KMS-11 (cell line): ENCODE measurements around the gene SLC25A30.
"Not testable (repeated sequence)": the region's sequence is repeated elsewhere in the genome, so short reads cannot be mapped to it uniquely, and the experiment has no call there.

Source experiments
- H2AFZ ChIP-seq: fragments of 200-600 bp; sonication (generic); 2 replicates; pipeline ENCODE4 v1.6.1; 2016; ENCODE audit warnings: antibody characterized with exemption, mixed run types, low read depth
- H3K27ac ChIP-seq: fragments of 200-600 bp; sonication (generic); 2 replicates; pipeline ENCODE4 v1.6.1; 2016; ENCODE audit warnings: mild to moderate bottlenecking, mixed run types
- H3K27me3 ChIP-seq: fragments of 200-600 bp; sonication (generic); 2 replicates; pipeline ENCODE4 v1.6.1; 2017; ENCODE audit warnings: mild to moderate bottlenecking, low read depth, mixed run types, moderate library complexity; ENCODE audit not compliant: insufficient read depth
- H3K36me3 ChIP-seq: fragments of 200-600 bp; sonication (generic); 2 replicates; pipeline ENCODE4 v1.6.1; 2017; ENCODE audit warnings: mild to moderate bottlenecking, mixed run types; ENCODE audit not compliant: insufficient read depth
- H3K4me1 ChIP-seq: fragments of 200-600 bp; sonication (generic); 2 replicates; pipeline ENCODE4 v1.6.1; 2016; ENCODE audit warnings: mild to moderate bottlenecking, low read depth, mixed run types; ENCODE audit not compliant: poor library complexity, severe bottlenecking
- H3K4me2 ChIP-seq: fragments of 200-600 bp; sonication (generic); 2 replicates; pipeline ENCODE4 v1.7.0; 2016; ENCODE audit warnings: mild to moderate bottlenecking, mixed run types
- H3K4me3 ChIP-seq: fragments of 200-600 bp; sonication (generic); IDR thresholded peaks from 2 replicates; pipeline ENCODE4 v1.6.1; 2017; ENCODE audit warnings: low read depth, low read length, mixed read lengths; ENCODE audit not compliant: insufficient read depth
- H3K79me2 ChIP-seq: fragments of 200-600 bp; sonication (generic); 2 replicates; pipeline ENCODE4 v1.6.1; 2016; ENCODE audit warnings: low read depth, mixed run types; ENCODE audit not compliant: insufficient read depth
- H3K9ac ChIP-seq: fragments of 200-600 bp; sonication (generic); 2 replicates; pipeline ENCODE4 v1.6.1; 2016; ENCODE audit warnings: mild to moderate bottlenecking, mixed run types
- H4K20me1 ChIP-seq: fragments of 200-600 bp; sonication (generic); 2 replicates; pipeline ENCODE4 v1.6.1; 2016; ENCODE audit warnings: mild to moderate bottlenecking, mixed run types; ENCODE audit not compliant: insufficient read depth
- CTCF ChIP-seq: fragments of 200-600 bp; sonication (generic); conservative IDR thresholded peaks from 2 replicates; pipeline ENCODE4 v1.6.1; 2017; ENCODE audit warnings: low read depth, mild to moderate bottlenecking, antibody characterized with exemption, low read length, moderate library complexity, mixed read lengths

Gene SLC25A30

GRCh38 chr13:45388664-45389063 is 29.5 kb downstream of the SLC25A30 start:
- H3K9ac ChIP-seq = no peak overlapping the region
- H3K36me3 ChIP-seq = no peaks in the 10 kb centered on the region
- H4K20me1 ChIP-seq = no peaks in the 10 kb centered on the region
- no peaks in the 10 kb centered on the region for H3K79me2 ChIP-seq
- no peak overlapping the region for H3K27ac ChIP-seq
- no peak for TF ChIP-seq CTCF
- no peak overlapping the region for H3K4me3 ChIP-seq
- H3K27me3 ChIP-seq = no peaks in the 10 kb centered on the region
- no peak overlapping the region for H3K4me2 ChIP-seq
- no peaks in the 10 kb centered on the region for H3K4me1 ChIP-seq
- H2AFZ ChIP-seq = no peak overlapping the region

DNA sequence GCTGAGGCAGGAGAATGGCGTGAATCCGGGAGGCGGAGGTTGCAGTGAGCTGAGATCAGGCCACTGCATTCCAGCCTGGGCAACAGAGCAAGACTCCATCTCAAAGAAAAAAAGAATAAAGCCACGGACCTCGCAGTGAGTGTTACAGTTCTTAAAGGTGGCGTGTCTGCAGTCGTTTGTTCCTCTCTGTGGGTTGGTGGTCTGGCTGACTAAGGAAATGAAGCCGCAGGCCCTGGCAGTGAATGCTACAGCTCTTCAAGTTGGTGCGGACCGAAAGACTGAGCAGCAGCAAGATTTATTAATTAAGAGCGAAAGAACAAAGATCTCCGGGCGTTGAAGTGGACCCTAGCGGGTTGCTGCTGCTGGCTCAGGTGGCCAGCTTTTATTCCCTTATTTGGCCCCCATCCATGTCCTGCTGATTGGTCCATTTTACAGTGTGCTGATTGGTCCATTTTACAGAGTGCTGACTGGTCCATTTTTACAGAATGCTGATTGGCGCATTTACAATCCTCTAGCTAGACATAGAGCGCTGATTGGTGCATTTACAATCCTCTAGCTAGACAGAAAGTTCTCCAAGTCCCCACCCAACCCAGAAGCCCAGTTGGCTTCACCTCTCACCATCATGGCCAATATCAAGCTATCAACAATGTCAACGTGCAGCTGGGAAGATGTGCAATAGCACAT is 31.1 kb downstream of the SLC25A30 start:
- H3K79me2 ChIP-seq, H3K9ac ChIP-seq, H2AFZ ChIP-seq, H3K4me1 ChIP-seq, H3K27me3 ChIP-seq, H3K27ac ChIP-seq, H3K4me3 ChIP-seq, H4K20me1 ChIP-seq, H3K4me2 ChIP-seq, H3K36me3 ChIP-seq: not testable (repeated sequence)

DNA sequence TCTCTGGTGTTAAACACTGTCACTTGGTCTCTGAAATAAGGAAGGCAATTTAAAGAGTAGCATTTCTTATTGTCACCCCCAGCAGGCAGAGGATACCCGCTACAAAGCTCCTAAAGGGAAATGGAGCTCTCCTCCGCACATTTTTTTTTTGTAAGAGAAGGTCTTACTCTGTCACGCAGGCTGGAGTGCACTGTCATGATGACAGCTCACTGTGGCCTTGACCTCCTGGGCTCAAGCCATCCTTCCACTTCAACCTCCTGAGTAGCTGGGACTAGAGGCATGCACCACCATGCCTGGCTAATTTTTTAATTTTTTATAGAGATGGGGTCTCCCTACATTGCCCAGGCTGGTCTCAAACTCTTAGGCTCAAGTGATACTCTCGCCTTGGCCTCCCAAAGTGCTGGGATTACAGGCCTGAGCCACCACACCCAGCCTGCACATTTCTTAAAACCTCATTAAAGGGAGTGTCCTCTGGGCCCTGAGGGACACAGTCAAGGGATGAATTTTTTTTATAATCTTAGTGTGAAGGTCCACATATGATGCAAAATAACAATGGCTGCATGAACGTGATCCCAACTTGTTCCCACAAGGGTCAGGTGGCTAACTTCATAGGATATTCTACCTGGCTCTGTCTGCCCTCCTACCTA is 32.1 kb downstream of the SLC25A30 start:
- no peak overlapping the region for H3K4me3 ChIP-seq
- H2AFZ ChIP-seq = no peak overlapping the region
- no peaks in the 10 kb centered on the region for H3K4me1 ChIP-seq
- H3K79me2 ChIP-seq = no peaks in the 10 kb centered on the region
- H3K27me3 ChIP-seq = no peaks in the 10 kb centered on the region
- no peak for TF ChIP-seq CTCF
- no peak overlapping the region for H3K4me2 ChIP-seq
- H4K20me1 ChIP-seq = no peaks in the 10 kb centered on the region
- no peaks in the 10 kb centered on the region for H3K36me3 ChIP-seq
- no peak overlapping the region for H3K27ac ChIP-seq
- no peak overlapping the region for H3K9ac ChIP-seq

GRCh38 chr13:45385320-45385719 is 32.9 kb downstream of the SLC25A30 start:
- Histone ChIP-seq H3K36me3 (no peaks in the 10 kb centered on the region), H3K9ac (no peak overlapping the region), H2AFZ (no peak overlapping the region), H3K79me2 (no peaks in the 10 kb centered on the region), H3K4me1 (no peaks in the 10 kb centered on the region), H3K4me3 (no peak overlapping the region), H3K27ac (no peak overlapping the region), H4K20me1 (no peaks in the 10 kb centered on the region), H3K27me3 (no peaks in the 10 kb centered on the region), H3K4me2 (no peak overlapping the region)
- no peak for TF ChIP-seq CTCF
